Smooth muscle cell (in vitro differentiated cells): ENCODE measurements around the gene SEMA5A. TPM values are rescaled to one million over a fixed set of nuclear protein-coding genes. Genes with fewer than 3 reads are reported as not detected.

ENCODE experiments used
- DNase-seq: peaks from one replicate; lab custom pipeline; 2025; ENCODE audit not compliant: unreplicated experiment; lab: John Stamatoyannopoulos, UW
- H2AFZ ChIP-seq: fragments of 200-600 bp; sonication (generic); 2 replicates; pipeline ENCODE4 v1.6.0; 2016; ENCODE audit warnings: antibody characterized with exemption, low read depth, mild to moderate bottlenecking
- H3F3A ChIP-seq: fragments of 200-600 bp; sonication (generic); 2 replicates; pipeline ENCODE4 v1.6.0; 2017; ENCODE audit warnings: antibody characterized with exemption, low read depth
- H3K27ac ChIP-seq: fragments of 200-600 bp; sonication (generic); 2 replicates; pipeline ENCODE4 v1.5.1; 2016; ENCODE audit warnings: low read depth, mild to moderate bottlenecking
- H3K27me3 ChIP-seq: fragments of 200-600 bp; sonication (generic); 2 replicates; pipeline ENCODE4 v1.6.1; 2016; ENCODE audit warnings: low read depth, mild to moderate bottlenecking
- H3K36me3 ChIP-seq: fragments of 200-600 bp; sonication (generic); 2 replicates; pipeline ENCODE4 v1.5.1; 2016; ENCODE audit warnings: low read depth
- H3K4me1 ChIP-seq: fragments of 200-600 bp; sonication (generic); 2 replicates; pipeline ENCODE4 v1.5.1; 2016; ENCODE audit warnings: low read depth
- H3K4me2 ChIP-seq: fragments of 200-600 bp; sonication (generic); 2 replicates; pipeline ENCODE4 v1.6.0; 2016; ENCODE audit warnings: mild to moderate bottlenecking
- H3K4me3 ChIP-seq: fragments of 200-600 bp; sonication (generic); 2 replicates; pipeline ENCODE4 v1.5.1; 2016; ENCODE audit warnings: mild to moderate bottlenecking
- H3K79me2 ChIP-seq: fragments of 200-600 bp; sonication (generic); 2 replicates; pipeline ENCODE4 v1.6.0; 2016; ENCODE audit warnings: low read depth, mild to moderate bottlenecking
- H3K9ac ChIP-seq: fragments of 200-600 bp; sonication (generic); 2 replicates; pipeline ENCODE4 v1.6.0; 2016; ENCODE audit warnings: low read depth
- H3K9me3 ChIP-seq: fragments of 200-600 bp; sonication (generic); replicated peaks from 2 replicates; pipeline ENCODE4 v1.5.1; 2016; ENCODE audit warnings: low read depth
- H4K20me1 ChIP-seq: fragments of 200-600 bp; sonication (generic); 2 replicates; pipeline ENCODE4 v1.6.0; 2016; ENCODE audit warnings: low read depth
- CTCF ChIP-seq: fragments of 200-600 bp; sonication (generic); IDR thresholded peaks from 2 replicates; pipeline ENCODE4 v1.5.1; 2017; ENCODE audit warnings: borderline replicate concordance, mild to moderate bottlenecking, antibody characterized with exemption; ENCODE audit not compliant: insufficient read depth, poor library complexity, severe bottlenecking
- WGBS: methylation state at CpG from one replicate; pipeline ENCODE4 v1.1.7; 2016; ENCODE audit warnings: low lambda C conversion rate; 5-methylcytosine and 5-hydroxymethylcytosine counted together
- polyA plus RNA-seq: library from polyadenylated mRNA; unstranded; fragments of >200 nt; fragmentation: Nextera tagmentation; extraction: Ambion mirVana; gene quantifications from 2 replicates; pipeline ENCODE4 v1.2.1, GENCODE V29; 2016
- total RNA-seq: library from RNA; depleted of rRNA; stranded (reverse); fragments of >200 nt; gene quantifications from 2 replicates; pipeline ENCODE4 v1.2.3, GENCODE V29; 2014

The SEMA5A gene
- total and polyA plus RNA-seq, 2 experiments from 2014 or later: 21.6 to 65.1 TPM

GRCh38 chr5:9498541-9499497 is 47.1 kb downstream of the SEMA5A start:
- H3K4me1 ChIP-seq: peaks cover 6% of the 10 kb centered on the region
- no peaks in the 10 kb centered on the region for H3K36me3 ChIP-seq
- H3K27ac ChIP-seq: no peak overlapping the region
- no peak overlapping the region for H3K9ac ChIP-seq
- H2AFZ ChIP-seq: no peak overlapping the region
- H3K4me3 ChIP-seq: no peak overlapping the region
- 77% methylated on average over 14 of the region's 14 CpGs for WGBS
- peak; percentile 27 for TF ChIP-seq CTCF
- no peaks in the 10 kb centered on the region for H4K20me1 ChIP-seq
- H3F3A ChIP-seq: peaks cover 14% of the 10 kb centered on the region
- H3K4me2 ChIP-seq: no peak overlapping the region
- H3K79me2 ChIP-seq: peaks cover 38% of the 10 kb centered on the region
- H3K9me3 ChIP-seq: no peaks in the 10 kb centered on the region
- no peaks in the 10 kb centered on the region for H3K27me3 ChIP-seq
- no peak for DNase-seq

GRCh38 chr5:9497347-9497746 is 48.5 kb downstream of the SEMA5A start:
- TF ChIP-seq CTCF: no peak
- H3K4me3 ChIP-seq: no peak overlapping the region
- H3F3A ChIP-seq: peaks cover 7% of the 10 kb centered on the region
- WGBS: 83% methylated on average over 8 of the region's 8 CpGs
- H3K27ac ChIP-seq: no peak overlapping the region
- DNase-seq: no peak
- no peak overlapping the region for H2AFZ ChIP-seq
- H3K79me2 ChIP-seq: peaks cover 44% of the 10 kb centered on the region
- H3K36me3 ChIP-seq: no peaks in the 10 kb centered on the region
- no peaks in the 10 kb centered on the region for H4K20me1 ChIP-seq
- no peak overlapping the region for H3K9ac ChIP-seq
- H3K4me2 ChIP-seq: no peak overlapping the region
- H3K27me3 ChIP-seq: no peaks in the 10 kb centered on the region
- H3K4me1 ChIP-seq: peaks cover 12% of the 10 kb centered on the region
- H3K9me3 ChIP-seq: no peaks in the 10 kb centered on the region

DNA sequence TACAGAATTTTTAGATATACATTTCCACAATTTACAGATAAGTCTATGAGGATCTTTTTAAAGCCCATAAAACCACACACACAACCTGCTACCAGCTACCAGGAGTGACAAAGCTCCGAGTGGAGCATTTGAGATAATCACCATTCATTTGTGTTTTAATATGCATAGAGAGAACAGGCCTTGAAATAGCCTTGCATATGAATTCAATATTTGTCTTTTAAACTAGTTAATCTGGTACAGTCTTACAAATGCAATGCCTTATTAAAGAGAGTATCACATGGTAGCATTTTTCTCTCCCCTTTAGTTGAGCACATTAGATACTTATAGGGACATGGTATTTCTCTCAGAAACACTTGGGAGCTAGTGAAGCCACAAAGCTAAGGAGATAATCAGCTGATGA is 49.1 kb downstream of the SEMA5A start:
- no peaks in the 10 kb centered on the region for H3K27me3 ChIP-seq
- WGBS: 82% methylated on average over 1 of the region's 1 CpG
- H3K4me1 ChIP-seq: peaks cover 12% of the 10 kb centered on the region
- no peak overlapping the region for H3K4me2 ChIP-seq
- H3K36me3 ChIP-seq: no peaks in the 10 kb centered on the region
- no peaks in the 10 kb centered on the region for H3K9me3 ChIP-seq
- DNase-seq: no peak
- peaks cover 7% of the 10 kb centered on the region for H3F3A ChIP-seq
- peaks cover 47% of the 10 kb centered on the region for H3K79me2 ChIP-seq
- no peak for TF ChIP-seq CTCF
- no peak overlapping the region for H2AFZ ChIP-seq
- no peaks in the 10 kb centered on the region for H4K20me1 ChIP-seq
- H3K4me3 ChIP-seq: no peak overlapping the region
- no peak overlapping the region for H3K9ac ChIP-seq
- no peak overlapping the region for H3K27ac ChIP-seq
